GM23338 (cell line): ENCODE results near the gene SHISA9. TPM values are rescaled to one million over a fixed set of nuclear protein-coding genes. Genes with fewer than 3 reads are reported as not detected.

Experiments
- ATAC-seq: fragments of 200-7000 bp; cut with Tn5 transposase; 3 replicates; pipeline ENCODE4 v1.9.1; 2020
- DNase-seq: peaks from one replicate; pipeline ENCODE4 v3.0.0-alpha.2; 2015; ENCODE audit warnings: low spot score
- H2AFZ ChIP-seq: fragments of 200-600 bp; sonication (generic); 2 replicates; pipeline ENCODE4 v1.8.0; 2016; ENCODE audit warnings: antibody characterized with exemption, mild to moderate bottlenecking, moderate library complexity
- H3F3A ChIP-seq: fragments of 200-600 bp; sonication (generic); replicated peaks from 2 replicates; pipeline ENCODE4 v1.8.0; 2017; ENCODE audit warnings: antibody characterized with exemption, mixed run types, low read depth
- H3K27ac ChIP-seq: fragments of 200-600 bp; sonication (generic); 2 replicates; pipeline ENCODE4 v1.6.1; 2016; ENCODE audit warnings: low read depth
- H3K27me3 ChIP-seq: fragments of 200-600 bp; sonication (generic); 2 replicates; pipeline ENCODE4 v1.8.0; 2016; ENCODE audit warnings: mild to moderate bottlenecking, mixed run types, moderate library complexity; ENCODE audit not compliant: insufficient read depth
- H3K36me3 ChIP-seq: fragments of 200-600 bp; sonication (generic); 2 replicates; pipeline ENCODE4 v1.8.0; 2016; ENCODE audit warnings: mild to moderate bottlenecking; ENCODE audit not compliant: insufficient read depth
- H3K4me1 ChIP-seq: fragments of 200-600 bp; sonication (generic); 2 replicates; pipeline ENCODE4 v1.8.0; 2016; ENCODE audit warnings: mild to moderate bottlenecking, moderate library complexity; ENCODE audit not compliant: insufficient read depth
- H3K4me2 ChIP-seq: fragments of 200-600 bp; sonication (generic); 2 replicates; pipeline ENCODE4 v1.7.1; 2017; ENCODE audit warnings: mixed run types
- H3K4me3 ChIP-seq: fragments of 200-600 bp; sonication (generic); 2 replicates; pipeline ENCODE4 v1.6.1; 2016; ENCODE audit warnings: mixed run types
- H3K79me2 ChIP-seq: fragments of 200-600 bp; sonication (generic); replicated peaks from 2 replicates; pipeline ENCODE4 v1.8.0; 2017; ENCODE audit warnings: mild to moderate bottlenecking; ENCODE audit not compliant: insufficient read depth
- H3K9me2 ChIP-seq: fragments of 200-600 bp; sonication (generic); 2 replicates; pipeline ENCODE4 v1.8.0; 2017; ENCODE audit not compliant: insufficient read depth
- H4K20me1 ChIP-seq: fragments of 200-600 bp; sonication (generic); replicated peaks from 2 replicates; pipeline ENCODE4 v1.8.0; 2017; ENCODE audit warnings: mild to moderate bottlenecking; ENCODE audit not compliant: insufficient read depth
- H3K27ac Mint-ChIP-seq: 2 replicates; pipeline ENCODE4 v1.8.0; 2020; ENCODE audit warnings: inconsistent platforms, mild to moderate bottlenecking, moderate library complexity, mixed read lengths
- H3K27me3 Mint-ChIP-seq: 3 replicates; pipeline ENCODE4 v1.8.0; 2022; ENCODE audit warnings: low read depth, mild to moderate bottlenecking, moderate library complexity, mixed read lengths, inconsistent platforms; ENCODE audit not compliant: insufficient read depth, poor library complexity
- H3K36me3 Mint-ChIP-seq: 3 replicates; pipeline ENCODE4 v1.8.0; 2021; ENCODE audit warnings: low read depth, mild to moderate bottlenecking, inconsistent platforms, moderate library complexity, mixed read lengths
- H3K4me1 Mint-ChIP-seq: 3 replicates; pipeline ENCODE4 v1.8.0; 2020; ENCODE audit warnings: mild to moderate bottlenecking, inconsistent platforms, mixed read lengths
- H3K4me3 Mint-ChIP-seq: 3 replicates; pipeline ENCODE4 v1.8.0; 2021; ENCODE audit warnings: moderate library complexity, mild to moderate bottlenecking, inconsistent platforms, mixed read lengths
- H3K9me3 Mint-ChIP-seq: 3 replicates; pipeline ENCODE4 v1.8.0; 2020; ENCODE audit warnings: moderate library complexity, mild to moderate bottlenecking, inconsistent platforms, mixed read lengths
- CREB1 ChIP-seq: fragments of 250-450 bp; sonication (Bioruptor Pico); IDR thresholded peaks from 2 replicates; pipeline ENCODE4 v1.5.0; 2020; ENCODE audit warnings: low read depth, mild to moderate bottlenecking, moderate library complexity
- EZH2 ChIP-seq: fragments of 200-600 bp; sonication (generic); IDR thresholded peaks from one replicate; pipeline ENCODE4 v1.8.0; 2017; ENCODE audit warnings: antibody characterized with exemption, mild to moderate bottlenecking, low read depth; ENCODE audit not compliant: unreplicated experiment
- EZH2phosphoT487 ChIP-seq: fragments of 200-600 bp; sonication (generic); IDR thresholded peaks from one replicate; pipeline ENCODE4 v1.8.1; 2018; ENCODE audit warnings: antibody characterized with exemption; ENCODE audit not compliant: unreplicated experiment
- JUNB ChIP-seq: IDR thresholded peaks from one replicate; pipeline ENCODE4 v1.6.1; 2016; ENCODE audit warnings: antibody characterized with exemption; ENCODE audit not compliant: unreplicated experiment
- NANOG ChIP-seq: IDR thresholded peaks from 2 replicates; pipeline ENCODE4 v1.6.1; 2016; ENCODE audit warnings: antibody characterized with exemption, borderline replicate concordance
- POLR2AphosphoS5 ChIP-seq: IDR thresholded peaks from 2 replicates; pipeline ENCODE4 v1.6.1; 2016; ENCODE audit warnings: antibody characterized with exemption, low read depth
- STAT1 ChIP-seq: IDR thresholded peaks from one replicate; pipeline ENCODE4 v1.6.1; 2016; ENCODE audit warnings: antibody characterized with exemption; ENCODE audit not compliant: unreplicated experiment
- ZNF114 ChIP-seq: fragments of 250-450 bp; sonication (Bioruptor Pico); IDR thresholded peaks from 2 replicates; pipeline ENCODE4 v1.5.0; 2020; ENCODE audit warnings: mild to moderate bottlenecking, moderate library complexity
- ZNF331 ChIP-seq: fragments of 250-450 bp; sonication (Bioruptor Pico); IDR thresholded peaks from 2 replicates; pipeline ENCODE4 v1.5.0; 2020; ENCODE audit warnings: low read depth, mild to moderate bottlenecking, moderate library complexity
- polyA plus RNA-seq: library from polyadenylated mRNA; unstranded; fragments of >200 nt; fragmentation: Nextera tagmentation; extraction: Ambion mirVana; gene quantifications from 2 replicates; pipeline ENCODE4 v1.2.1, GENCODE V29; 2016
- total RNA-seq: library from RNA; depleted of rRNA; stranded (reverse); fragments of >200 nt; shearing (Covaris generic); gene quantifications from 2 replicates; pipeline ENCODE4 v1.2.3, GENCODE V29; 2014
- TF ChIP-seq, protein P1 (sequence below): fragments of 250-450 bp; sonication (Bioruptor Pico); IDR thresholded peaks from 2 replicates; pipeline ENCODE4 v1.5.0; 2020; ENCODE audit warnings: mild to moderate bottlenecking, moderate library complexity
- TF ChIP-seq, protein P2 (sequence below): IDR thresholded peaks from 2 replicates; pipeline ENCODE4 v1.6.1; 2016; ENCODE audit warnings: antibody characterized with exemption
- TF ChIP-seq, protein P3 (sequence below), 2 experiments: fragments of 200-600 bp in 1 of 2; sonication (generic) in 1 of 2; conservative IDR thresholded peaks; 2 replicates each; pipeline versions ENCODE4 v1.5.1 to v1.6.1; 2016 to 2017; ENCODE audit warnings: antibody characterized with exemption in 2 of 2, low read depth in 2 of 2, mild to moderate bottlenecking in 2 of 2, moderate library complexity in 1 of 2
- TF ChIP-seq, protein P4 (sequence below): IDR thresholded peaks from one replicate; pipeline ENCODE4 v1.6.1; 2018; ENCODE audit warnings: antibody characterized with exemption; ENCODE audit not compliant: unreplicated experiment

The SHISA9 gene
- total and polyA plus RNA-seq, 2 experiments from 2014 or later = 10.4 to 45.6 TPM

DNA sequence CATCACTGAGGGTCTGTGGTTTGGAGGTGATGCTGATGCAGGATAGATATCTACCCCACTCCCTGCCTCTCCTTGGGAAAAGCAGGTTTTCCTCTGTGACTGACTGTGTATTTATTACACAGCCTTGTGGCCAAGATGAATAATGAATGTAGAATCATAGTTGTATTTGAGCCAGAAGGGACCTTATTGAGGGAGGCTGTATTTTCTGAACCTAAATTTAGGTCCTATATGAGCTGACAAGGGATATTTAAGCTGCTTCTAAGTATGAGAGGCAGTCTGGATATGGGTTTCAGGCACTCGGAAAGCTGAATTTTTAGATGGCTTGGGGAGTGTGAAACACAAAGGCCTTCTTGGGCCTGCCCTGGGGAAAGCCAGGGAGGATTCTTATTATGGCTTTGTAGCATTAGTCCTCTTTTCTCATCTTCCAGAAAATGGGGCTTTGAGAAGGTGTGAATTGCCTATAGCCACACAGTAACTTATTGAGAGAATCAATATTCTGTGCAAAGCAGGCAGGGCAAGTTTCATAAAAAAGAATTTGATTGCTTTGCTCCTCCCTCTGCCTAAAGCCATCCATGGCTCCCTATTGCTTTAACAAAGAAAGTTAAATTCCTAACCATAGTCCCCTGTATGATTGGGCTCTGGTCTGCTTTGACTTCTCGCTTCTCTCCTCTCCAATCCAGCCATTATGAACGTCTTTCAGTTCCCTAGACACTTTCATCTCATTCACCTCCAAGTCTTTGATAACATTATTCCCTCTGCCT, 144.8 kb downstream of the SHISA9 start:
- no peak overlapping the region for H3K4me3 Mint-ChIP-seq
- H3K36me3 ChIP-seq = no peaks in the 10 kb centered on the region
- H3K4me2 ChIP-seq = no peak overlapping the region
- H2AFZ ChIP-seq = no peak overlapping the region
- ATAC-seq (no peak), DNase-seq (no peak)
- peaks cover 29% of the 10 kb centered on the region for H3K36me3 Mint-ChIP-seq
- peaks cover 22% of the 10 kb centered on the region for H3K9me3 Mint-ChIP-seq
- H3K4me1 Mint-ChIP-seq = peaks cover 19% of the 10 kb centered on the region
- H3K27ac Mint-ChIP-seq = no peak overlapping the region
- peaks cover 66% of the 10 kb centered on the region for H3K79me2 ChIP-seq
- H3K27me3 ChIP-seq = no peaks in the 10 kb centered on the region
- no peak overlapping the region for H3K4me3 ChIP-seq
- H3K9me2 ChIP-seq = no peaks in the 10 kb centered on the region
- no peak overlapping the region for H3K27ac ChIP-seq
- 0 out of 2 replicates have a peak, but pooled peaks cover 3% of the 10 kb centered on the region for H4K20me1 ChIP-seq
- TF ChIP-seq STAT1 = no peak
- no peak for TF ChIP-seq EZH2phosphoT487
- TF ChIP-seq, protein P1, sequence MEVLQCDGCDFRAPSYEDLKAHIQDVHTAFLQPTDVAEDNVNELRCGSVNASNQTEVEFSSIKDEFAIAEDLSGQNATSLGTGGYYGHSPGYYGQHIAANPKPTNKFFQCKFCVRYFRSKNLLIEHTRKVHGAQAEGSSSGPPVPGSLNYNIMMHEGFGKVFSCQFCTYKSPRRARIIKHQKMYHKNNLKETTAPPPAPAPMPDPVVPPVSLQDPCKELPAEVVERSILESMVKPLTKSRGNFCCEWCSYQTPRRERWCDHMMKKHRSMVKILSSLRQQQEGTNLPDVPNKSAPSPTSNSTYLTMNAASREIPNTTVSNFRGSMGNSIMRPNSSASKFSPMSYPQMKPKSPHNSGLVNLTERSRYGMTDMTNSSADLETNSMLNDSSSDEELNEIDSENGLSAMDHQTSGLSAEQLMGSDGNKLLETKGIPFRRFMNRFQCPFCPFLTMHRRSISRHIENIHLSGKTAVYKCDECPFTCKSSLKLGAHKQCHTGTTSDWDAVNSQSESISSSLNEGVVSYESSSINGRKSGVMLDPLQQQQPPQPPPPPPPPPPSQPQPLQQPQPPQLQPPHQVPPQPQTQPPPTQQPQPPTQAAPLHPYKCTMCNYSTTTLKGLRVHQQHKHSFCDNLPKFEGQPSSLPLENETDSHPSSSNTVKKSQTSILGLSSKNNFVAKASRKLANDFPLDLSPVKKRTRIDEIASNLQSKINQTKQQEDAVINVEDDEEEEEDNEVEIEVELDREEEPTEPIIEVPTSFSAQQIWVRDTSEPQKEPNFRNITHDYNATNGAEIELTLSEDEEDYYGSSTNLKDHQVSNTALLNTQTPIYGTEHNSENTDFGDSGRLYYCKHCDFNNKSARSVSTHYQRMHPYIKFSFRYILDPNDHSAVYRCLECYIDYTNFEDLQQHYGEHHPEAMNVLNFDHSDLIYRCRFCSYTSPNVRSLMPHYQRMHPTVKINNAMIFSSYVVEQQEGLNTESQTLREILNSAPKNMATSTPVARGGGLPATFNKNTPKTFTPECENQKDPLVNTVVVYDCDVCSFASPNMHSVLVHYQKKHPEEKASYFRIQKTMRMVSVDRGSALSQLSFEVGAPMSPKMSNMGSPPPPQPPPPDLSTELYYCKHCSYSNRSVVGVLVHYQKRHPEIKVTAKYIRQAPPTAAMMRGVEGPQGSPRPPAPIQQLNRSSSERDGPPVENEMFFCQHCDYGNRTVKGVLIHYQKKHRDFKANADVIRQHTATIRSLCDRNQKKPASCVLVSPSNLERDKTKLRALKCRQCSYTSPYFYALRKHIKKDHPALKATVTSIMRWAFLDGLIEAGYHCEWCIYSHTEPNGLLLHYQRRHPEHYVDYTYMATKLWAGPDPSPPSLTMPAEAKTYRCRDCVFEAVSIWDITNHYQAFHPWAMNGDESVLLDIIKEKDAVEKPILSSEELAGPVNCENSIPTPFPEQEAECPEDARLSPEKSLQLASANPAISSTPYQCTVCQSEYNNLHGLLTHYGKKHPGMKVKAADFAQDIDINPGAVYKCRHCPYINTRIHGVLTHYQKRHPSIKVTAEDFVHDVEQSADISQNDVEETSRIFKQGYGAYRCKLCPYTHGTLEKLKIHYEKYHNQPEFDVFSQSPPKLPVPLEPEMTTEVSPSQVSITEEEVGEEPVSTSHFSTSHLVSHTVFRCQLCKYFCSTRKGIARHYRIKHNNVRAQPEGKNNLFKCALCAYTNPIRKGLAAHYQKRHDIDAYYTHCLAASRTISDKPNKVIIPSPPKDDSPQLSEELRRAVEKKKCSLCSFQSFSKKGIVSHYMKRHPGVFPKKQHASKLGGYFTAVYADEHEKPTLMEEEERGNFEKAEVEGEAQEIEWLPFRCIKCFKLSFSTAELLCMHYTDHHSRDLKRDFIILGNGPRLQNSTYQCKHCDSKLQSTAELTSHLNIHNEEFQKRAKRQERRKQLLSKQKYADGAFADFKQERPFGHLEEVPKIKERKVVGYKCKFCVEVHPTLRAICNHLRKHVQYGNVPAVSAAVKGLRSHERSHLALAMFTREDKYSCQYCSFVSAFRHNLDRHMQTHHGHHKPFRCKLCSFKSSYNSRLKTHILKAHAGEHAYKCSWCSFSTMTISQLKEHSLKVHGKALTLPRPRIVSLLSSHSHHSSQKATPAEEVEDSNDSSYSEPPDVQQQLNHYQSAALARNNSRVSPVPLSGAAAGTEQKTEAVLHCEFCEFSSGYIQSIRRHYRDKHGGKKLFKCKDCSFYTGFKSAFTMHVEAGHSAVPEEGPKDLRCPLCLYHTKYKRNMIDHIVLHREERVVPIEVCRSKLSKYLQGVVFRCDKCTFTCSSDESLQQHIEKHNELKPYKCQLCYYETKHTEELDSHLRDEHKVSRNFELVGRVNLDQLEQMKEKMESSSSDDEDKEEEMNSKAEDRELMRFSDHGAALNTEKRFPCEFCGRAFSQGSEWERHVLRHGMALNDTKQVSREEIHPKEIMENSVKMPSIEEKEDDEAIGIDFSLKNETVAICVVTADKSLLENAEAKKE (CRISPR knock-in tag) = no peak
- TF ChIP-seq ZNF114 = no peak
- no peak for TF ChIP-seq ZNF331 (CRISPR knock-in tag)
- TF ChIP-seq, protein P2, sequence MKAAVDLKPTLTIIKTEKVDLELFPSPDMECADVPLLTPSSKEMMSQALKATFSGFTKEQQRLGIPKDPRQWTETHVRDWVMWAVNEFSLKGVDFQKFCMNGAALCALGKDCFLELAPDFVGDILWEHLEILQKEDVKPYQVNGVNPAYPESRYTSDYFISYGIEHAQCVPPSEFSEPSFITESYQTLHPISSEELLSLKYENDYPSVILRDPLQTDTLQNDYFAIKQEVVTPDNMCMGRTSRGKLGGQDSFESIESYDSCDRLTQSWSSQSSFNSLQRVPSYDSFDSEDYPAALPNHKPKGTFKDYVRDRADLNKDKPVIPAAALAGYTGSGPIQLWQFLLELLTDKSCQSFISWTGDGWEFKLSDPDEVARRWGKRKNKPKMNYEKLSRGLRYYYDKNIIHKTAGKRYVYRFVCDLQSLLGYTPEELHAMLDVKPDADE = no peak
- TF ChIP-seq CREB1 = no peak
- no peak for TF ChIP-seq EZH2
- no peak for TF ChIP-seq JUNB
- TF ChIP-seq, protein P3, sequence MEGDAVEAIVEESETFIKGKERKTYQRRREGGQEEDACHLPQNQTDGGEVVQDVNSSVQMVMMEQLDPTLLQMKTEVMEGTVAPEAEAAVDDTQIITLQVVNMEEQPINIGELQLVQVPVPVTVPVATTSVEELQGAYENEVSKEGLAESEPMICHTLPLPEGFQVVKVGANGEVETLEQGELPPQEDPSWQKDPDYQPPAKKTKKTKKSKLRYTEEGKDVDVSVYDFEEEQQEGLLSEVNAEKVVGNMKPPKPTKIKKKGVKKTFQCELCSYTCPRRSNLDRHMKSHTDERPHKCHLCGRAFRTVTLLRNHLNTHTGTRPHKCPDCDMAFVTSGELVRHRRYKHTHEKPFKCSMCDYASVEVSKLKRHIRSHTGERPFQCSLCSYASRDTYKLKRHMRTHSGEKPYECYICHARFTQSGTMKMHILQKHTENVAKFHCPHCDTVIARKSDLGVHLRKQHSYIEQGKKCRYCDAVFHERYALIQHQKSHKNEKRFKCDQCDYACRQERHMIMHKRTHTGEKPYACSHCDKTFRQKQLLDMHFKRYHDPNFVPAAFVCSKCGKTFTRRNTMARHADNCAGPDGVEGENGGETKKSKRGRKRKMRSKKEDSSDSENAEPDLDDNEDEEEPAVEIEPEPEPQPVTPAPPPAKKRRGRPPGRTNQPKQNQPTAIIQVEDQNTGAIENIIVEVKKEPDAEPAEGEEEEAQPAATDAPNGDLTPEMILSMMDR (conservative IDR thresholded peaks at IDR 0.05; ENCODE audit: low read depth in 2 of 2) = no peak
- no peak for TF ChIP-seq POLR2AphosphoS5
- TF ChIP-seq NANOG = no peak
- TF ChIP-seq, protein P4, sequence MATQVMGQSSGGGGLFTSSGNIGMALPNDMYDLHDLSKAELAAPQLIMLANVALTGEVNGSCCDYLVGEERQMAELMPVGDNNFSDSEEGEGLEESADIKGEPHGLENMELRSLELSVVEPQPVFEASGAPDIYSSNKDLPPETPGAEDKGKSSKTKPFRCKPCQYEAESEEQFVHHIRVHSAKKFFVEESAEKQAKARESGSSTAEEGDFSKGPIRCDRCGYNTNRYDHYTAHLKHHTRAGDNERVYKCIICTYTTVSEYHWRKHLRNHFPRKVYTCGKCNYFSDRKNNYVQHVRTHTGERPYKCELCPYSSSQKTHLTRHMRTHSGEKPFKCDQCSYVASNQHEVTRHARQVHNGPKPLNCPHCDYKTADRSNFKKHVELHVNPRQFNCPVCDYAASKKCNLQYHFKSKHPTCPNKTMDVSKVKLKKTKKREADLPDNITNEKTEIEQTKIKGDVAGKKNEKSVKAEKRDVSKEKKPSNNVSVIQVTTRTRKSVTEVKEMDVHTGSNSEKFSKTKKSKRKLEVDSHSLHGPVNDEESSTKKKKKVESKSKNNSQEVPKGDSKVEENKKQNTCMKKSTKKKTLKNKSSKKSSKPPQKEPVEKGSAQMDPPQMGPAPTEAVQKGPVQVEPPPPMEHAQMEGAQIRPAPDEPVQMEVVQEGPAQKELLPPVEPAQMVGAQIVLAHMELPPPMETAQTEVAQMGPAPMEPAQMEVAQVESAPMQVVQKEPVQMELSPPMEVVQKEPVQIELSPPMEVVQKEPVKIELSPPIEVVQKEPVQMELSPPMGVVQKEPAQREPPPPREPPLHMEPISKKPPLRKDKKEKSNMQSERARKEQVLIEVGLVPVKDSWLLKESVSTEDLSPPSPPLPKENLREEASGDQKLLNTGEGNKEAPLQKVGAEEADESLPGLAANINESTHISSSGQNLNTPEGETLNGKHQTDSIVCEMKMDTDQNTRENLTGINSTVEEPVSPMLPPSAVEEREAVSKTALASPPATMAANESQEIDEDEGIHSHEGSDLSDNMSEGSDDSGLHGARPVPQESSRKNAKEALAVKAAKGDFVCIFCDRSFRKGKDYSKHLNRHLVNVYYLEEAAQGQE = no peak
- no peaks in the 10 kb centered on the region for H3F3A ChIP-seq
- H3K27me3 Mint-ChIP-seq = no peaks in the 10 kb centered on the region
- H3K4me1 ChIP-seq = peaks cover 11% of the 10 kb centered on the region; the same call in 1 of the 2 replicates
